Activated CD4-positive, alpha-beta T cell treated with anti-CD3 and anti-CD28 coated beads, Interleukin-2, amount 50 U/mL, for 24 hours (primary cell): ENCODE results near the gene RTKN2.
"Not testable (repeated sequence)": the region's sequence is repeated elsewhere in the genome, so short reads cannot be mapped to it uniquely, and the experiment has no call there.

Experiments used
- DNase-seq, 2 donors: peaks; one replicate each; pipeline ENCODE4 v3.0.0-alpha.2; 2020; ENCODE audit warnings: low read depth in 1 of 2, low spot score in 1 of 2

The RTKN2 gene

DNA sequence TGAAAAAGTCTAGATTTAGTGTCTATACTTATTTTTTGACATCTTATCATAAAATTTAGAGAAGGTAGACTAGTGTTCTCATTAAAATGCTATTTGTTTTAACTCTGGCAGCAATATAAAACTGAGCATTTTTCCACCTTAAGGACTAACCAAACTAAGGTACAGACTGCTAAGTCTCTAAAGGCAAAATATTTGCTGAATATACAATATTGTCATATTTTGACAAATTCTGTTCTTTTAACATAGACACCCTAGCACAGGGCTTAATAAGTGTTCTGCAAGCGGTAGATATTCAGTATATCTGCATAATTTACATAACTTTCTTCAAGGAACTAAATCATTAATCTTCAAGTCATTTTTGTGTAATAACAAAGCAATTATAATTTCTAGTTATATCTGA is 8.6 kb downstream of the RTKN2 start:
- DNase-seq: no peak

- DNase-seq: no peak
Observed at GRCh38 chr10:62259456-62259855, 9.2 kb downstream of the RTKN2 start.

GRCh38 chr10:62258926-62259325 is 9.7 kb downstream of the RTKN2 start:
- DNase-seq: no peak

GRCh38 chr10:62253704-62254103 is 14.9 kb downstream of the RTKN2 start:
- DNase-seq: no peak

- DNase-seq: no peak
Observed at GRCh38 chr10:62252051-62252450, 16.6 kb downstream of the RTKN2 start.

DNA sequence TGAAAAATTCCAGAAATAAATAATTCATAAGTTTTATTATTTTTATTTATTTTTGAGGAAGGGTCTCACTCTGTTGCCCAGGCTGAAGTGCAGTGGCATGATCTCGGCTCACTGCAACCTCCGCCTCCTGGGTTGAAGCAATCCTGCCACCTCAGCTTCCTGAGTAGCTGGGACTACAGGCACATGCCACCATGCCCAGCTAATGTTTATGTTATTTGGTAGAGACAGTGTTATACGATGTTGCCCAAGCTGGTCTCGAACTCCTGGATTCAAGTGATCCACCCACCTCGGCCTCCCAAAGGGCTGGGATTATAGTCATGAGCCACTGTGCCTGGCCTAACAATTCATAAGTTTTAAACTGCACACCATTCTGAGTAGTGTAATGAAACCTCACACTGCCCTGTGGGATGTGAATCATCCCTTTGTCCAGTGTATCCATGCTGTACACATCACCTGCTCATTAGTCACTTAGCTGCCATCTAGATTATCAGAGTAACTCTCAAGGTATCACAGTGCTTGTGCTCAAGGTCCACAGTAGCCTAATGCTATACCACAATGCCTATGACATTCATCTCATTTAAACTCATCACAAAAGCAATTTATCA is 17.9 kb downstream of the RTKN2 start:
- no peak for DNase-seq

DNA sequence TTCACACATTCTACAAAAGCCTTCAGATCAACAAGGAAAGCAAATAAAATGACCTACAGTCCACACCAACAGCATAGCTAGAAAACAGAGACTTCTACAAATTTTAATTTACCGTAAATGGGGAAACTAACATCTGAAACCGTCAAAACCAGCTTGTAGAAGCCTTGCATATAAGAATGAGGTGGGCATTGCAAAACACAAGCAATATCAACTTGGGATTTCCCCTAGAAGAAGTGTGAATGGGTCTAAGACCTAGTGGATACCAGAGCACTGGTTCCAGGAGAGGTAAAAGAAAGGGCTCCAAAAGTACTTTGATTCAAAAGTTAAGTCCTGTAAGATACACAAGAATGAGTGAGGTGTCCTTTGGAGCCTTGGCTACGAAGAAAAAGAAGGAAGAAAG is 18.7 kb downstream of the RTKN2 start:
- no peak for DNase-seq

DNA sequence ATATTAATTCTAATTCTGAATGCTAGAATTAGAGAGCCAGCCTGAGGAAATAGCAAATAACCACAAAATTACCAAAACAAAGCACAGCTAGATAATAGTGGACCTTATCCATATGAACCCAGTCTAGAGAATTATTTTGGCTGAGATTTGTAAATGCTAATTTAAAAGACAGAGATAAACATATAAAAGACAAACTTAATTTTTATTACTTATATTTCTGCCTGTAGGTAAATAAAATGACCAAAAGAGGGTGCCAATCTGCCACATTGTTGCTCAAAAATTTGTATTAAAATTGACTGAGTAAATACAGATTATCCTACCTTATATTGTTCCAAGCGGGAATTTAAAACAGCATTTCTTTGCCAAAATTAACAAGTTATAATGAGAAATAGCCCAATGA is 20.2 kb downstream of the RTKN2 start:
- no peak for DNase-seq

DNA sequence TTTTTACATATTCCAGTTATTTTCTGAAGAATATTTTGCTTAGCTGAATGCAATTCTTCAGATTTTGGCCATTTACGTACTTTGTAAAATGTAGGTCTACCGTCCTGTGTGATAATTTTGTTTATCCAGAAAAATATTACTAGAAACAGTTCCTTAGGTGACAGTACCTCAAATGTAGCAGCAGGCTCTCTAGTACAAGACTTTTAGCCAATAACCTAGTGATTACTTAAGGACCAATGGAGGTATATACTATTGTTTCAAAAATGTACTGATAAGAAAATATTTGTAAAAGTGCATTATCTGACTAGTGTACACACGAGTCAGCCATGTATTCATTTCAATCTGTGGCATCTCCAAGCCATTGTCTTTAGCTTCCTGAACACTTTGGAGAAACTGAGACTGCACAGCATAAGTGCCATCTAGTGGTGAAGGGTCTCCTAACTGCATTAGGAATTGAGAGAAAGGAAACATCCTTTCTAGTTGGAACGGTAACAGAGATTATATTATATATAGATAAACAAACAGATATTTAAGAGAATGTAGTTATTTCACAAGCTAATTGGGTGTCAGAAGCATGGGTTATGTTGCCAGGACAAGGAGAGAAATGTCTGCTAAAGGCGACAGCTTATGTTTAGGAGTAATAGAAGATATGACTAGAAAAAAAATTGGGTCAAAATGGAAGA is 23.7 kb downstream of the RTKN2 start:
- DNase-seq: peak in 1 of 2 donors; percentile 56

- no peak for DNase-seq
Observed at GRCh38 chr10:62244088-62244487, 24.6 kb downstream of the RTKN2 start.

DNA sequence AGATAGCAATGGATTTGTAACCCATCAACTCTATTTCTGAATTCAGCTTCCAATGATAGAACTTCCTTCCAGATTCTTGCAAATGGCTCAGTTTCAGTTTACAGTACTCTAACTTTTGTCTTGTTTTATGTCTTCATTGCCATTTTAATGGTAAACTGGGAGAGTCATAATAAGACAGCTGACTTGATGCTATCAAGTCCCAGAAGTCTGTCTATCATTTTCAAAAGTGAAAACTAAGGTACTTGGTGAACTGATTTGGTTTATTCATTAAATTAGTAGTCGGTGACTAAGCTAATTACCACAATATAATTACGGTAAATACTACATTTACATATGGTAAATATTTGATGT is 25.0 kb downstream of the RTKN2 start:
- DNase-seq: no peak

DNA sequence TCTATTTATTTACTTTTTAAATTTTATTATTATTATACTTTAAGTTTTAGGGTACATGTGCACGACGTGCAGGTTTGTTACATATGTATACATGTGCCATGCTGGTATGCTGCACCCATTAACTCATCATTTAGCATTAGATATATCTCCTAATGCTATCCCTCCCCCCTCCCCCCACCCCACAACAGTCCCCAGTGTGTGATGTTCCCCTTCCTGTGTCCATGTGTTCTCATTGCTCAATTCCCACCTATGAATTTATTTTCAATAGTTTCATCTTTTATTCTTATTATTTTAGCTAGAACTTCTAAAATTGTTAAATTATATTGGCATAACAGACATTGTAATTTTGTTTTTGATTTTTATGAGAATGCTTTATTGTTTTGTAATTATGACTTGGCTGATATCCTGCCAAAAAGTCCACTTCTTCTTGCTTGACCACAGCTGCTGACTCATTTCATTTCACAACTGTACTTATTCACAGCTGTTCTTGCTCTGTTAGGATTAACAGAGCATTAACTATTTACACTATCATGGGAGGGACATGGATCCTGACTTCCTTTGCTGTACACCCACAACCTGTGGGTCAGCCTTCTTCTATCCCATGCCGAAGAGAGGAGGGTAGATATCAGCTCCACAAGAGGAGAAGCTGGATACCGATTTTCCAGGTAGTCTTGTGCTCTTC is 25.5 kb downstream of the RTKN2 start:
- DNase-seq: not testable (repeated sequence)

- not testable (repeated sequence) for DNase-seq
Observed at GRCh38 chr10:62241521-62241920, 27.1 kb downstream of the RTKN2 start.

DNA sequence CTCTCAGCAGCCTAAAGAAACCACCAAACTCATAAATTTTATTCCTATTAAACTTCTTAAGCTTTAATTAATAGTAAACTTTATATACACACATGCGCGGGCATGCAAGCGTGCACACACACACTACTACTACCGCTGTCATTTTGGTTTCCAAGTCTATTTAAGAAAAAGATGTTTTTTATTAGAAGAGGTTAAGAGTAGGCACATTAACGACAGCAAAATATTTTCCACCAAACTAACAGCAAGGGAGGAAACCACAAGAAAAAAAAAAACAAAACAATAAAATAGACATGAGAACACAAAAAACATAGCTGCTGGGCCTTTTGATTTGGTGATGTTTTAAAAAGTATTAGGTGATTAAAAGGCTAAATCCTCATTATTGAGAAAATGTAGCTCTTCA is 28.6 kb downstream of the RTKN2 start:
- DNase-seq: no peak

GRCh38 chr10:62238880-62239279 is 29.8 kb downstream of the RTKN2 start:
- no peak for DNase-seq

- no peak for DNase-seq
Observed at GRCh38 chr10:62237966-62238365, 30.7 kb downstream of the RTKN2 start.

DNA sequence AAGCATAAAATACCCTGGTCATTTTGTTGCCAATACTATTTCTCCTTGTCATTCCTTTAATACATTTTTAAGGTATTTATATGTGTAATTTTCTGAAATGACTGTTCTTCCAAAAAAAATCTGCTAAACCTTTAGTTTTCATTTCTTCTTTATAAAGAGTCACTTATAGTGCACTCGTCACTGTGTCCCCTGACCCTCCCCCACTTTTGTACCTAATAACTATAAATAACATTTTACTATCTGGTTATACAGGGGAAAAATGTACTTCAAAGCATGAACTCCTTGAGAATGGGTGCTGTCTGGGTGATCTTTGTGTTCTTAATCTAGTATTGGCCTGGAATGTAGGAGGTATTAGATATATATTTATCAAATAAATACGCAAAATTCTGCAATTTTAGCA is 31.1 kb downstream of the RTKN2 start:
- DNase-seq: no peak

DNA sequence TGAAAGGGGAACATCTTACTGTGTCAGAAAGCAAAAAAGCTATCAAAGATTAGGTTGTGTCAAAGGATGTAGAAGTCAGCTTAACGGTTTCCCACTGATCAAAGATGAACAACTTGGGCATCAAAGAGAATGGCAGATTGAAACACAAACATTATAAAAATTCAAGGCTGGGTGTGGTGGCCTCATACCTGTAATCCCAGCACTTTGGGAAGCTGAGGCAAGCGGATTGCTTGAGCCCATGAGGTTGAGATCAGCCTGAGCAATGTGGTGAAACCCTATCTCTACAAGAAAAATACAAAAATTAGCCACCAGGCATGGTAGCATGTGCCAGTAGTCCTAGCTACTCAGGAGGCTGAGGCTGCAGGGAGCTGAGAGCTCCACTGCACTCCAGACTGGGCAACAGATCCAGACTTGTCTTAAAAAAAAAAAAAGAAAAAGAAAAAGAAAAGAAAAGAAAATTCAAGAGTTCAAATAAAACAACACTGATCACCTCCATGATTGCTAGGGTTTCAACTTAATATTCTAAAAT is 34.5 kb downstream of the RTKN2 start:
- DNase-seq: no peak

DNA sequence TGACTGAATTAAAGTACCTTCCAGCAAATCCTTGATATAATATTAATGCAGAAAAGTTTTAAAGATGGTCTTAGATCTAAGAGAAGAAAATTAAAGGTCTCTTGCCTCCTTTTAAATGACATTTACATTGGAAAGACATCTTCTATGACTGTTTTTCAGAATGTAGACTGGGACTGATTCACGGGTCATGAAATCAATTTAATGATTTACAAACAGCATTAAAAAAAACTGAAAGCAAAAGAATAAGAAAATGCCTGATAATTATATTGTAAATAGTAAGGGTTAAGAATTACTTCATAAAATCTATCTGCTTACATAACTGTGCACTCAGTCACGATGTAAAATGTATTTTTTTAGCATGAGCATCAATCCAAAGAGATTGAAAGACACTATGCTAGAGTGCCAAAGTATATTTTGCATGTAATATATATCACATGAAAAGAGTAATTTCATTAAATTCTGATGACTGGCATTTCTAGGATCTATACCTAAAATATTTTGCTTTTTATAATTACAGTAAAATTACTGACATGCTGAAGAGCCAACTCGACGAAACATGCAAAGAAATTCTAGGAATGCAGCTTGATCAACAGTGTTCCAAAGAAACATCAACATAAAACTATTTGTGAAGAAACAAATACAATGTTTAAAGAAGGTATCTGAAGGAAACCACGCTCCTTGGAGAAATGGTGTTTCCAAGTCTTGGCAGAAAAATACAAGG is 35.1 kb downstream of the RTKN2 start:
- DNase-seq: no peak

- DNase-seq: no peak
Observed at GRCh38 chr10:62231805-62232204, 36.8 kb downstream of the RTKN2 start.

DNA sequence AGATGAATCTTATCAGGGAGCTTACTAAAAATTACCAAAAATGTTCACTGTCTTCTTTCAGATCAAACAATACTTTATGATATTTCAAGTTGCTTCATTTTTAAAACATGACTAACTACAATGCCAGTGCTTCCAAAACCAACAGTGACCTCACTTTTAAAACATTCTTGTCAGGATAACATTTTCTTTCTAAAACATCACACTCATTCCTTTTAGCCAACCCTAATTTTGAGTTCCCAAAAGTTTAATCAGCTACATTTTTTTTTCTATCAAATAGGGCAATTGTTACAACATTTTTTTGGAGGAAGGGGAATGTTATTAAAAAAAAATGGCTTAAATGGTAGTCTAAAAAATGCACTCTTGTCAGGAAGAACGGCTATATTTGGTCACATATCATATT is 37.3 kb downstream of the RTKN2 start:
- DNase-seq: no peak
